ENCODE data around the gene ANO8.

GRCh38 chr19:17379221-17379631, 44.6 kb upstream of the ANO8 start:
- TF ChIP-seq POLR2A (IDR thresholded peaks at IDR 0.05) = no peak
- no peak for TF ChIP-seq CTCF (IDR thresholded peaks at IDR 0.05)

All from right lobe of liver (tissue), 4 donors.